Stimulated activated CD4-positive, alpha-beta T cell treated with anti-CD3 and anti-CD28 coated beads, Interleukin-15, amount 100 ng/mL, for 24 hours (primary cell): ENCODE measurements around the gene HMX2.
A peak's percentile ranks its signal among the peaks of the same experiment; 100 is the strongest.

Experiments
- DNase-seq: peaks from one replicate; pipeline ENCODE4 v3.0.0-alpha.2; 2020

Gene HMX2, protein sequence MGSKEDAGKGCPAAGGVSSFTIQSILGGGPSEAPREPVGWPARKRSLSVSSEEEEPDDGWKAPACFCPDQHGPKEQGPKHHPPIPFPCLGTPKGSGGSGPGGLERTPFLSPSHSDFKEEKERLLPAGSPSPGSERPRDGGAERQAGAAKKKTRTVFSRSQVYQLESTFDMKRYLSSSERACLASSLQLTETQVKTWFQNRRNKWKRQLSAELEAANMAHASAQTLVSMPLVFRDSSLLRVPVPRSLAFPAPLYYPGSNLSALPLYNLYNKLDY

GRCh38 chr10:123147635-123148413 is at the start of gene HMX2:
Gene HMX2, plus strand, starts transcription at chr10:123148136. Its CDS starts 243 bp downstream, at chr10:123148379.
- peak; percentile 65 for DNase-seq

DNA sequence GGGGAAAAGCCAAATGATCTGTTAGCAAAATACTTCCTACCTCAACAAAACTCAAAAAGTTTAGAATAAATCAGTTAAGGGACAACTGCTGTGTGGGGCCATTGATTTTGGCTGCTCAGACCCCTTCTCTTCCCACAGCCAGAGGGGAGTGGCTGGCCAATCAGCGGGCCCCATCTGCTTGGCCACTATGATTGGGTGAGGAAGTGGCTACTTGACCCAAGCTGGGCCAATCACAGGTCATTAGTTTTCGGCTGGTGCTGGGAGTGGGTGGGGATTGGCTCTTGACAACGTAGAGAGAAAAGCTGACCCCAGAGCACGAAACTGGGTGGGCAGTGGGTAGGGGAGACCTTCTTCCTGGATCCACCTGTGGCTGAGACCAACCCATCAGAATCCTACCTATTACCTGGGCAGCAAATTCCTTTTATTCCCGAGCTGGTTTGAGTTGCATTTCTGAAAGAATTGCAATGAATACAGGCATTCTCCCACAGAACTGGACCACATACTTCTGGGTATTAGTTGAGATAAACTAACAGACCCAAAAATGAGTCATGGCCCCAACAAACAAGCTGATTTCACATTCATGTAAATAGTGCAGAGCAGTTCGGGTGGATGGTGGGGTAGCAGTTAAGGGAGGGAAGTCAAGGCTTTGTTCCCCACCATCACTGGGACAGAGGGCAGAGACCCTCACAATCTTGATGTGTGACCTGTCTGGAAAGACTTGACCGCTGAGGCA is 47.7 kb upstream of the HMX2 start:
- DNase-seq: no peak

DNA sequence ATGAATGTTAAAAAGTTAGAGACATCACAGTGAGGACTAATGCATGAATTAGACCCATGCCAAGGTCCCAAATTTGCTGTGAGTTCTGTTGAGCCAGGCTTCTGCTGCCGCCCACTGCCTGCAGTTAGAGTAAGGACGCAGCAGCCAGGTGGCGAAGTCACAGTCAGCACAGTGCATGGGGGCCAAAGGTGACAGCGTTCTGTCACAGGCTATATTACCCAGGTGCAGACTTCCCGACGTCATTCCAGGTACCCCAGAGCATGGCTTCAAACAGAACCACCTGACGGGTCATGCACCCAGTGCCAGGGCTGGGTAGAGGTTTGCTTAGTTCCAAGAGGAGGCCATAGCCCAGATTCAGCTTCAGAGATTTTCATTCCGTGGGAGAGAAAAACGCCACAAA is 46.1 kb upstream of the HMX2 start:
- DNase-seq: no peak

GRCh38 chr10:123102673-123103072 is 45.3 kb upstream of the HMX2 start:
- DNase-seq: no peak

DNA sequence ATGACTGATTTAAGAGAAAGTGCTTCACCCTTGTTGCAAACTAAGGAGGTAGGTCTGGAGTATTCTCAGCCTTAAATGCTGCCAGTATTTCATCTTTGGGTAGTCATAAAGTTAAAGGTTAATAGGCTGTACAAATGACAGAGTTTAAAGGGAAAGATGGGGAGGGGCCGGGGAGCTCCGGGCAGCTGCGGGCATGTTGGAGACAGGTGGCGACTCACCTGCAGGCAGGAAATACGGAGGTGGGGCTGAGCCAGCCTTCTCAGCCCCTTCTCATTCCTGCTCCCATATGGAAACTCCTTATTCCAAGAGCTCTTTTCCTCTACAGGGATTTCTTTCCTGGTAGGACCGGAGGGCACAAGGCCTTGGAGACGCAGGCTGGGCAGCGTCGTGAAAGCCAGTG is 44.0 kb upstream of the HMX2 start:
- DNase-seq: no peak

GRCh38 chr10:123109466-123109865 is 38.5 kb upstream of the HMX2 start:
- DNase-seq: no peak

- DNase-seq: no peak
Measured at GRCh38 chr10:123117644-123118417, 30.1 kb upstream of the HMX2 start.

DNA sequence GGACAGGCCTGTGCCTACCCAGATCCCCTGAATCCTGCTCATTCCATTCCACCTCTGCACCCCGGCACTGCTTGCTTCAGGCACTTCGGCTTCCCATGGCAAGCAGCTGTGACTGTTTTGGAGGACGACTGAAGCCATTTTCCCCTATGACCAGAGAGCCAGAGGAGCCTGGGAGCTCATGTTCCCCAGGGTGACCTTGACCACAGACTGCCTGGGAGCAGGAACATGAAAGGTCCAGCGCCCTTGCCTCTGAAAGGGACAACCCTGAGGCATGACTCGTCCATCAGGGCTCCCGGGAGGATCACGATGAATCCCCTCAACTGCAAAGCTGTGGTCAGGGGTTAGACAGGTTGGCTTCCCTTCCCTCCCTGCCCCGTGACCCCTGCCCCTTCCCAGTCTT is 28.9 kb upstream of the HMX2 start:
- DNase-seq: no peak

- no peak for DNase-seq
Measured at GRCh38 chr10:123126246-123126645, 21.7 kb upstream of the HMX2 start.

DNA sequence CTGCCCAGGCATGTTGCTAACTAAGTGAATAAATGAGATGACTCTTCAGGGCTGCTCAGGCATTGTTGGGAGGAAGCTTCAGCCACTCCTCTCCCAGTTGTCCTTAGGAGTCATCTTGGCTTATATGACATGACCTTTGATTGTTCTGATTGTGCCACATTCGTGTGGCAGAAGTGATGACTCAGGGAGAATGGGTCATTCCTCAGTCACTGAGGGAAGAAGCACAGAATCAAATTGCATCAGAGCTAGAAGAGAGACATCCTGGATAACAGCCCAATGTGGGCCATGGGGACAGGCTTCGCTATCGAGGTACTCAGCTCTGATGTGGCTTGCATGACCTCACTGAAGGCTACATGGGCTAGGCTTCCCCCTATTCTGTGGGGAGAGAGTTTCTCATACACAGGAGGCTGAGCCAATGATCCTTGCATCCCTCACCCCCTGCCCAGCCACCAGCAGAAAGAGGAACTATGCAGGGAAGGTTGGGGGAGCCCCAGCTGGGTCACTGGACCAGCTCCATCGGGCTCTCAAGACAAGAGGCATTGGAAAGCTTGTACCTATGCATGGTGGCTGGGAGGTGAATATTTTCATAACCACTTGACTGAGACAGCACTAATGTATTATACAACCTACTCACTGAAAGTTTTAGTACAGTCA is 18.2 kb upstream of the HMX2 start:
- no peak for DNase-seq

DNA sequence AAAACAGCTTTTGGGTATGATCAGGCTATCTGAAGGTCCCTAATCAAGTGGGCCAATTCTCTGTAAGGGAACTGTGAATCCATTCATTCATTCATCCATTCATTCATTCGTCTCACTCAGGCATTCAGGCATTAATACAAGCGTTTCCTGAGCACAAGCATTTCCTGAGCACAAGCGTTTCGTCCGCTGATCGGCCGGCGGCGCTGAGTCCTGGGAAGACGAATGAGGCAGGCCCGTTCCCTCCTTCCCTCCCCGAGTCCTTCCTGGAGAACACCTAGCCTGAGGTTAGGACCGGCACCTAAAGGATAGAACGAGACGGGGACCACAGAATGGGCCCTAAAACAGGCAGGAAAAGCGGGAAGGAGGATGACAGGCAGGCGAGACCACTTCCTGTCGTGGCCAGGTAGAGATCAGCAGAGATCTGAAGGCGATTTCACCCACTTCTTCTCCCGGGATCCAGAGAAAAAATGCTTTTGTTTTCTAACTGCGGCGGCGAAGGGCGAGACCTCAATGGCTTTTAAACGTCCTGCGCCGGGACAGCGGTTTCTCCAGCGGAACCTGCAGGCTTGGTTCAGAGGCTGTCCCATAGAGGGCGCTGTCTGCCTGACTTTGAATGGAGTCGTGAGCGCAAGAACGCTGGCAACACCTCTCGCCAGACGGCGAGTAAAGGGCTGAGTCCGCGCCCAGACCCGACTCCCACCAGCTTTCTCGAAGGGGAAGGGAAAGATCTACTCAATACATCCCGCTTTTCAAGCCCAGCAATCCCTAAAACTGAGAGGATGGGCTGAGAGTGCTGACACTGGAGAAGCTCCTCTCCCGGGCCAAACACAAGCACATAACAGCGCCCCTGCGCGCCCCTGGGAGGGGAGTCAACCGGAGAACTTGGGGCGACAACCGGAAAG is 15.1 kb upstream of the HMX2 start:
- DNase-seq: peak; percentile 92

GRCh38 chr10:123133541-123134342 is 14.2 kb upstream of the HMX2 start:
- DNase-seq: no peak

DNA sequence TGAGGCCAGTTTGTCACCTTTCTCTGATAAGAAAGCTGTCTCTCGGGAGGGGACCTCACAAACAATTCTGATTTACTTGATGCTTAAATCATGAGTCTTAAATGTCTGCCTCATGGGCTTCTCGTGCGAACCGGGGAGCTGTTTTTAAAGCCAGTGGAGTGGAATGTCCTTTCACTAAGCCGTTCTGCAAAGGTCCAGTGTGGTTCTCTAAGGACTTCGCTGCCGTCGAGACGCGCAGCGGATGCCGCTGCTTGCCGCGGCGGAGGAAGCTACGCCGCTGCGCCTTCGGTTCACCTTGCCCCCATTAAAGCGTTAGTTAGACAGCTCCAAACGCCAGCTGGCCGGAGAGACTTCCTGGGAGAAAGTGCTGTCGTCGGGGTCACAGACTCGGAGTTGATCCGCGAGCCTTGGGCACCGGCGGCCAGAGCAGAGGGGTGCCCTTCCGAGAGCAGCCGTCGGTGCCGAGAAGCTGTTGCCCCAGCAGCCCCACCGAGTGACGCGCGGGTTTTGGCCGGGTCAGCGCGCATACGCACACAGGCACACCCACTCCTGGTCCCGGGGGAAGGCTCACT is 13.5 kb upstream of the HMX2 start:
- DNase-seq: peak; percentile 21

- DNase-seq: no peak
Measured at GRCh38 chr10:123134915-123135414, 13.0 kb upstream of the HMX2 start.

GRCh38 chr10:123135415-123136141 is 12.4 kb upstream of the HMX2 start, which contains the start of gene HMX3:
Gene HMX3, plus strand, starts transcription at chr10:123135970. Its CDS starts 81 bp downstream, at chr10:123136051.
- DNase-seq: peak; percentile 62

DNA sequence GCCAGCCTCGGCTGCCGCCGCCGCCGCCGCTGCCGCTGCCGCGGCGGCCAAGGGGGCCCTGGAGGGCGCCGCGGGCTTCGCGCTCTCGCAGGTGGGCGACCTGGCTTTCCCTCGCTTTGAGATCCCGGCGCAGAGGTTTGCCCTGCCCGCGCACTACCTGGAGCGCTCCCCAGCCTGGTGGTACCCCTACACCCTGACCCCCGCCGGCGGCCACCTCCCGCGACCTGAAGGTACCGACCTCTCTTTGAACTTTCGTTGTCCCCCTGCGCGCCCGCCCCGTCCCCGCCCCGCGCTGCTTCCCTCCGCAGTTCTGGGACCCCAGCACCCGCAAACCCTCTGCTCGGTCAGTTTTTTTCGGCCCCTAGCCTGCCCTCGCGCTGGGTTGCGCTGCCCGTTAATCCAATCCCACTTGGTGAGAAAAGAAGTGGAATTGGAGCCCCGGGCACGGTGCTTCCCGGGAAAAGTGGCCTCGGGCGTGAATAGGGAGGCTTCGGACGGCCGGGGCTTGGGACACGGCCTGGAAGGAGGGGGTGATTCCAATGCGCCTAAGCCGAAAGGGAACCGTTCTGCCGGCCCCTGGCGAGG is 11.6 kb upstream of the HMX2 start:
- no peak for DNase-seq

GRCh38 chr10:123136806-123137642 is 10.9 kb upstream of the HMX2 start:
- peak; percentile 58 for DNase-seq

DNA sequence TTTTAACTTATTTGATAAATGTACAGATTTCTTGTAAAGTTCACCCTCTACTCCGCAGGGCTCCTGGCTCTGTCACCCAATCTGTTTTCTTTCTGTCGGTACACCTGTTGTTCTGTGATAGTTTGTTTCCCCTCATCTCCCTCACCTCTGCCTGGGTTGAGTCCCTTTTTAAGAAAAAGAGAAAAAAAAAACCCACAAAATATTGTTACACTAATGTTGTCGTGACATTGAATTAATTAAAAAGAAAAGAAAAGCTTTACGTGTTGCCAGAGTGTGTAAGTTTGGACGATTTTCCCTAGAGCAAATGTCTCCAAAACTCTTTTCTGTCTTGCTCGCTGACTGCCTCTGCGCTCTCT is 8.8 kb upstream of the HMX2 start:
- DNase-seq: no peak
